Retina (tissue), 1 donor: ENCODE results near the gene DZANK1.
"Not testable (repeated sequence)": the region's sequence is repeated elsewhere in the genome, so short reads cannot be mapped to it uniquely, and the experiment has no call there.

ENCODE experiments used
- DNase-seq: peaks from one replicate; pipeline ENCODE4 v3.0.0-alpha.2; 2016

The DZANK1 gene

GRCh38 chr20:18436847-18437246, 30.0 kb downstream of the DZANK1 start:
- no peak for DNase-seq

GRCh38 chr20:18431206-18431605, 35.6 kb downstream of the DZANK1 start:
- no peak for DNase-seq

GRCh38 chr20:18430172-18430826, 36.5 kb downstream of the DZANK1 start:
- DNase-seq = no peak

GRCh38 chr20:18428490-18429173, 38.2 kb downstream of the DZANK1 start:
- DNase-seq = no peak

- DNase-seq = no peak
These were observed 39.6 kb downstream of the DZANK1 start for GRCh38 chr20:18427214-18427613.

- DNase-seq = no peak
These were observed 45.2 kb downstream of the DZANK1 start for GRCh38 chr20:18421608-18422007.

- no peak for DNase-seq
These were observed 50.3 kb downstream of the DZANK1 start for GRCh38 chr20:18416486-18416885.

- DNase-seq = no peak
These were observed 52.7 kb downstream of the DZANK1 start for GRCh38 chr20:18414140-18414539.

GRCh38 chr20:18412221-18412901, 54.5 kb downstream of the DZANK1 start:
- DNase-seq = no peak

GRCh38 chr20:18405826-18406225, 61.0 kb downstream of the DZANK1 start:
- DNase-seq = no peak

- DNase-seq = no peak
These were observed 62.7 kb downstream of the DZANK1 start for GRCh38 chr20:18404172-18404571.

- no peak for DNase-seq
These were observed 63.6 kb downstream of the DZANK1 start for GRCh38 chr20:18403269-18403668.

- DNase-seq = no peak
These were observed 65.5 kb downstream of the DZANK1 start for GRCh38 chr20:18401305-18401704.

GRCh38 chr20:18400460-18400859, 66.4 kb downstream of the DZANK1 start:
- DNase-seq = no peak

- DNase-seq = not testable (repeated sequence)
These were observed 68.1 kb downstream of the DZANK1 start for GRCh38 chr20:18398713-18399112.

GRCh38 chr20:18397030-18397429, 69.8 kb downstream of the DZANK1 start:
- no peak for DNase-seq

GRCh38 chr20:18395544-18395943, 71.3 kb downstream of the DZANK1 start:
- no peak for DNase-seq

GRCh38 chr20:18394363-18394762, 72.5 kb downstream of the DZANK1 start:
- no peak for DNase-seq

GRCh38 chr20:18391686-18392085, 75.1 kb downstream of the DZANK1 start:
- no peak for DNase-seq

GRCh38 chr20:18390201-18390600, 76.6 kb downstream of the DZANK1 start:
- DNase-seq = no peak

GRCh38 chr20:18388860-18389259, 78.0 kb downstream of the DZANK1 start:
- DNase-seq = no peak

GRCh38 chr20:18380908-18381529, 85.8 kb downstream of the DZANK1 start:
- DNase-seq = no peak

- no peak for DNase-seq
These were observed 88.8 kb downstream of the DZANK1 start for GRCh38 chr20:18377896-18378481.
